DOHH2 (cell line): ENCODE data around the gene DOCK11.

Source experiments
- H3F3A ChIP-seq: fragments of 200-600 bp; sonication (generic), shearing (Covaris generic); 2 replicates; pipeline ENCODE4 v1.6.0; 2016; ENCODE audit warnings: antibody characterized with exemption, mild to moderate bottlenecking; ENCODE audit not compliant: control insufficient read depth, insufficient read depth
- H3K27ac ChIP-seq: fragments of 200-600 bp; sonication (generic); 2 replicates; pipeline ENCODE4 v1.5.1; 2014; ENCODE audit warnings: low read depth, mild to moderate bottlenecking, low read length, moderate library complexity
- H3K27me3 ChIP-seq: fragments of 200-600 bp; sonication (generic); 2 replicates; pipeline ENCODE4 v1.6.1; 2014; ENCODE audit warnings: mild to moderate bottlenecking, low read length, mixed read lengths; ENCODE audit not compliant: control insufficient read depth
- H3K36me3 ChIP-seq: fragments of 200-600 bp; sonication (generic); 2 replicates; pipeline ENCODE4 v1.6.1; 2014; ENCODE audit warnings: mild to moderate bottlenecking, low read length, moderate library complexity, mixed read lengths; ENCODE audit not compliant: control insufficient read depth
- H3K4me1 ChIP-seq: fragments of 200-600 bp; sonication (generic); 2 replicates; pipeline ENCODE4 v1.6.1; 2014; ENCODE audit warnings: mild to moderate bottlenecking, low read length, mixed read lengths; ENCODE audit not compliant: control insufficient read depth
- H3K4me2 ChIP-seq: fragments of 200-600 bp; sonication (generic); 2 replicates; pipeline ENCODE4 v1.6.0; 2014; ENCODE audit warnings: mild to moderate bottlenecking, low read length, moderate library complexity
- H3K4me3 ChIP-seq: fragments of 200-600 bp; sonication (generic); 2 replicates; pipeline ENCODE4 v1.5.1; 2014; ENCODE audit warnings: mild to moderate bottlenecking, low read length, mixed read lengths
- H3K79me2 ChIP-seq: fragments of 200-600 bp; sonication (generic); 2 replicates; pipeline ENCODE4 v1.6.1; 2014; ENCODE audit warnings: mild to moderate bottlenecking, low read length, mixed read lengths; ENCODE audit not compliant: control insufficient read depth
- H3K9me2 ChIP-seq: fragments of 200-600 bp; sonication (generic); replicated peaks from 2 replicates; pipeline ENCODE4 v1.6.1; 2014; ENCODE audit warnings: mild to moderate bottlenecking, low read length, mixed read lengths; ENCODE audit not compliant: control insufficient read depth
- H3K9me3 ChIP-seq: fragments of 200-600 bp; sonication (generic); 2 replicates; pipeline ENCODE4 v1.6.1; 2014; ENCODE audit warnings: antibody characterized with exemption, low read length, mixed read lengths; ENCODE audit not compliant: control insufficient read depth, insufficient read depth
- H4K20me1 ChIP-seq: fragments of 200-600 bp; sonication (generic); 2 replicates; pipeline ENCODE4 v1.6.0; 2014; ENCODE audit warnings: low read depth, mild to moderate bottlenecking, antibody characterized with exemption, low read length, moderate library complexity; ENCODE audit not compliant: control insufficient read depth, insufficient read depth
- CTCF ChIP-seq: fragments of 200-600 bp; sonication (generic); IDR thresholded peaks from one replicate; pipeline ENCODE4 v1.5.1; 2014; ENCODE audit warnings: antibody characterized with exemption, mild to moderate bottlenecking, low read depth, low read length; ENCODE audit not compliant: poor library complexity, severe bottlenecking
- EZH2phosphoT487 ChIP-seq: fragments of 200-600 bp; sonication (generic); IDR thresholded peaks from 2 replicates; pipeline ENCODE4 v1.6.1; 2017; ENCODE audit warnings: borderline replicate concordance, mild to moderate bottlenecking, antibody characterized with exemption, low read length, moderate library complexity, mixed read lengths

DOCK11 gene

GRCh38 chrX:118698516-118699170, 203.0 kb downstream of the DOCK11 start:
- Histone ChIP-seq H3K9me2 (no peaks in the 10 kb centered on the region), H3K4me2 (no peak overlapping the region), H3F3A (no peaks in the 10 kb centered on the region), H3K27me3 (no peaks in the 10 kb centered on the region), H3K36me3 (no peaks in the 10 kb centered on the region), H3K9me3 (no peaks in the 10 kb centered on the region), H3K27ac (no peak overlapping the region), H3K4me3 (no peak overlapping the region), H3K79me2 (no peaks in the 10 kb centered on the region), H4K20me1 (no peaks in the 10 kb centered on the region), H3K4me1 (peaks cover 7% of the 10 kb centered on the region)
- no peak for TF ChIP-seq EZH2phosphoT487
- TF ChIP-seq CTCF, result no peak

GRCh38 chrX:118702741-118703140, 207.1 kb downstream of the DOCK11 start:
- Histone ChIP-seq H3K27ac (no peak overlapping the region), H3K9me3 (no peaks in the 10 kb centered on the region), H3K79me2 (no peaks in the 10 kb centered on the region), H3K9me2 (no peaks in the 10 kb centered on the region), H3K4me3 (no peak overlapping the region), H3K27me3 (no peaks in the 10 kb centered on the region), H3K4me1 (peaks cover 7% of the 10 kb centered on the region), H4K20me1 (no peaks in the 10 kb centered on the region), H3K36me3 (no peaks in the 10 kb centered on the region), H3F3A (no peaks in the 10 kb centered on the region), H3K4me2 (no peak overlapping the region)
- TF ChIP-seq EZH2phosphoT487 (no peak), CTCF (no peak)

- H4K20me1 ChIP-seq, result no peaks in the 10 kb centered on the region
- H3K4me1 ChIP-seq, result no peaks in the 10 kb centered on the region
- H3K9me3 ChIP-seq, result no peaks in the 10 kb centered on the region
- no peaks in the 10 kb centered on the region for H3K27me3 ChIP-seq
- no peaks in the 10 kb centered on the region for H3K9me2 ChIP-seq
- no peaks in the 10 kb centered on the region for H3K36me3 ChIP-seq
- H3K4me2 ChIP-seq, result no peak overlapping the region
- H3F3A ChIP-seq, result no peaks in the 10 kb centered on the region
- TF ChIP-seq EZH2phosphoT487, result no peak
- TF ChIP-seq CTCF, result no peak
- H3K4me3 ChIP-seq, result no peak overlapping the region
- H3K27ac ChIP-seq, result no peak overlapping the region
- H3K79me2 ChIP-seq, result no peaks in the 10 kb centered on the region
These were observed 211.1 kb downstream of the DOCK11 start for GRCh38 chrX:118706681-118707080.
